ENCODE results near the gene TLR7.

TLR7 gene

DNA sequence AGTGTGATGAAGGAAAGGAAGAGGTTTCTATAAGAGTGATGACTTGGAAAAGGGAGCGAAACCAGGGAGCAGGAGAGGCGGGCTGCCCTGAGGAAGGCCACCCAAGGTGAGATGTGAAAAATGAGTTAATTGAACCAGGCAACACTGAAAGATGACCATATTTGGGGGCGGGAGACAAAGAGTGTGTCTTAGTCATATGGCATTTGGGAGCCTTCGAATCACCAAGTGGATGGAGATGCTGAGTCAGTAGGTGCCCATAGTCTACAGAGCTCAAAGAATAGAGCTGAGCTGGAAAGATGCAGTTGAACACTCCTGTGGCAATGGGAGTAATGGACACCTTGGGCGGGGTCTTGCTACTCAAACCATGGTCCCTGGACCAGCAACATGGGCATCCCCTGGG, 31.2 kb downstream of the TLR7 start:
- Histone ChIP-seq H3K36me3 (ENCODE audit: control insufficient read depth in 2 of 2, insufficient read depth in 1 of 2, low read length in 2 of 2) (no peaks in the 10 kb centered on the region), H3K27ac (ENCODE audit: extremely low read depth, low read depth, low read length) (no peak overlapping the region), H3K4me3 (ENCODE audit: low read depth, low read length) (no peak overlapping the region), H3K4me1 (ENCODE audit: control insufficient read depth, insufficient read depth, low read length) (no peaks in the 10 kb centered on the region), H3K9me3 (ENCODE audit: control insufficient read depth, insufficient read depth, low read depth, low read length) (no peaks in the 10 kb centered on the region)
- no peak for TF ChIP-seq ZNF621 (tag by site-specific recombination; IDR thresholded peaks at IDR 0.05)
- no peak for TF ChIP-seq ZNF623 (tag by site-specific recombination; IDR thresholded peaks at IDR 0.05)
- no peak for TF ChIP-seq ZNF664 (tag by site-specific recombination; IDR thresholded peaks at IDR 0.05)
- TF ChIP-seq, protein P1, sequence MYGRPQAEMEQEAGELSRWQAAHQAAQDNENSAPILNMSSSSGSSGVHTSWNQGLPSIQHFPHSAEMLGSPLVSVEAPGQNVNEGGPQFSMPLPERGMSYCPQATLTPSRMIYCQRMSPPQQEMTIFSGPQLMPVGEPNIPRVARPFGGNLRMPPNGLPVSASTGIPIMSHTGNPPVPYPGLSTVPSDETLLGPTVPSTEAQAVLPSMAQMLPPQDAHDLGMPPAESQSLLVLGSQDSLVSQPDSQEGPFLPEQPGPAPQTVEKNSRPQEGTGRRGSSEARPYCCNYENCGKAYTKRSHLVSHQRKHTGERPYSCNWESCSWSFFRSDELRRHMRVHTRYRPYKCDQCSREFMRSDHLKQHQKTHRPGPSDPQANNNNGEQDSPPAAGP (tag by site-specific recombination; IDR thresholded peaks at IDR 0.05), result no peak
- TF ChIP-seq ZNF133 (tag by site-specific recombination; IDR thresholded peaks at IDR 0.05), result no peak
- TF ChIP-seq ZNF624 (tag by site-specific recombination; IDR thresholded peaks at IDR 0.05), result no peak
- TF ChIP-seq FEZF1 (tag by site-specific recombination; IDR thresholded peaks at IDR 0.05), result no peak
- CTCF ChIA-PET, result interaction anchor here (0.6 to 1.3 kb wide), 7 partner anchors 17 to 197 kb away, joined by 3 to 6 read pairs (median 3); no protein-coding TSS in a partner anchor
- POLR2A ChIA-PET, result no interaction called here

DNA sequence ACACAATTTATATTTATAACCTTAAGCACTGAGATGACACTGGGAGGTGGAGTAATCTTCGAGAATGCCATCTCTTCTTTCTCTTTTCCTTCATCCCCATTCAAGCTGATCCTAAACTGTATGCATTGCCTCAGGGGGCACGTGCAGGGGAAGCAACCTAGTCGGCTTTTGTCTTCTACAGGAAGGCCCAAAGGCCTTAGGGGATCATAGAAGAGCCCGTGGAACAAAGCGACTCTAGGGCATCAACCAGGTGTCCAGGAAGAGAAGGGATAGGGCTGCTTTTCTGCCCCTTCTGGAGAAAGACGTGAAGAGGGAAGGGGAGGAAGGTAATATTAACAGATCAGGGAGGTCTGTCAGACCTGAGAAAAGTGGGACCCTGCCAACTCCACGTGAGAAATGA, 32.6 kb downstream of the TLR7 start:
- no peak for TF ChIP-seq ZNF530 (tag by site-specific recombination; IDR thresholded peaks at IDR 0.05; ENCODE audit: low read depth)
- no peak for TF ChIP-seq ZNF76 (tag by site-specific recombination; IDR thresholded peaks at IDR 0.05; ENCODE audit: borderline replicate concordance, low read depth)
- TF ChIP-seq ZNF645 (tag by site-specific recombination; IDR thresholded peaks at IDR 0.05), result no peak
- no peak for TF ChIP-seq ZNF514 (tag by site-specific recombination; IDR thresholded peaks at IDR 0.05)
- TF ChIP-seq MYNN (tag by site-specific recombination; IDR thresholded peaks at IDR 0.05; ENCODE audit: borderline replicate concordance), result no peak
- no peak for TF ChIP-seq ZNF19 (tag by site-specific recombination; IDR thresholded peaks at IDR 0.05; ENCODE audit: low read depth)
- no peak for TF ChIP-seq ZBTB21 (tag by site-specific recombination; IDR thresholded peaks at IDR 0.05)
- no peak for TF ChIP-seq ZNF350 (tag by site-specific recombination; IDR thresholded peaks at IDR 0.05)
- TF ChIP-seq ZNF174 (tag by site-specific recombination; IDR thresholded peaks at IDR 0.05), result no peak
- no peak for TF ChIP-seq GLIS1 (tag by site-specific recombination; IDR thresholded peaks at IDR 0.05)
- TF ChIP-seq ZNF529 (tag by site-specific recombination; IDR thresholded peaks at IDR 0.05; ENCODE audit: insufficient replicate concordance), result no peak
- TF ChIP-seq, protein P2, sequence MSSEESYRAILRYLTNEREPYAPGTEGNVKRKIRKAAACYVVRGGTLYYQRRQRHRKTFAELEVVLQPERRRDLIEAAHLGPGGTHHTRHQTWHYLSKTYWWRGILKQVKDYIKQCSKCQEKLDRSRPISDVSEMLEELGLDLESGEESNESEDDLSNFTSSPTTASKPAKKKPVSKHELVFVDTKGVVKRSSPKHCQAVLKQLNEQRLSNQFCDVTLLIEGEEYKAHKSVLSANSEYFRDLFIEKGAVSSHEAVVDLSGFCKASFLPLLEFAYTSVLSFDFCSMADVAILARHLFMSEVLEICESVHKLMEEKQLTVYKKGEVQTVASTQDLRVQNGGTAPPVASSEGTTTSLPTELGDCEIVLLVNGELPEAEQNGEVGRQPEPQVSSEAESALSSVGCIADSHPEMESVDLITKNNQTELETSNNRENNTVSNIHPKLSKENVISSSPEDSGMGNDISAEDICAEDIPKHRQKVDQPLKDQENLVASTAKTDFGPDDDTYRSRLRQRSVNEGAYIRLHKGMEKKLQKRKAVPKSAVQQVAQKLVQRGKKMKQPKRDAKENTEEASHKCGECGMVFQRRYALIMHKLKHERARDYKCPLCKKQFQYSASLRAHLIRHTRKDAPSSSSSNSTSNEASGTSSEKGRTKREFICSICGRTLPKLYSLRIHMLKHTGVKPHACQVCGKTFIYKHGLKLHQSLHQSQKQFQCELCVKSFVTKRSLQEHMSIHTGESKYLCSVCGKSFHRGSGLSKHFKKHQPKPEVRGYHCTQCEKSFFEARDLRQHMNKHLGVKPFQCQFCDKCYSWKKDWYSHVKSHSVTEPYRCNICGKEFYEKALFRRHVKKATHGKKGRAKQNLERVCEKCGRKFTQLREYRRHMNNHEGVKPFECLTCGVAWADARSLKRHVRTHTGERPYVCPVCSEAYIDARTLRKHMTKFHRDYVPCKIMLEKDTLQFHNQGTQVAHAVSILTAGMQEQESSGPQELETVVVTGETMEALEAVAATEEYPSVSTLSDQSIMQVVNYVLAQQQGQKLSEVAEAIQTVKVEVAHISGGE (tag by site-specific recombination; conservative IDR thresholded peaks at IDR 0.05; ENCODE audit: low read depth), result no peak
- no peak for TF ChIP-seq GLIS2 (tag by site-specific recombination; IDR thresholded peaks at IDR 0.05)
- Histone ChIP-seq H3K4me1 (ENCODE audit: control insufficient read depth, insufficient read depth, low read length) (no peaks in the 10 kb centered on the region), H3K4me3 (ENCODE audit: low read depth, low read length) (no peak overlapping the region), H3K36me3 (ENCODE audit: control insufficient read depth in 2 of 2, insufficient read depth in 1 of 2, low read length in 2 of 2) (no peaks in the 10 kb centered on the region), H3K27ac (ENCODE audit: extremely low read depth, low read depth, low read length) (no peak overlapping the region), H3K9me3 (ENCODE audit: control insufficient read depth, insufficient read depth, low read depth, low read length) (no peaks in the 10 kb centered on the region)
- CTCF ChIA-PET, result interaction anchor here (1.0 to 1.3 kb wide), 2 partner anchors 85 to 129 kb away, joined by 4 to 10 read pairs; no protein-coding TSS in a partner anchor
- POLR2A ChIA-PET, result no interaction called here

Measured in HEK293 (cell line).